Activated effector memory CD4-positive, alpha-beta T cell treated with Interleukin-2 at 50 U/mL for 16 hours (primary cell): ENCODE measurements around the gene MAEA.

ENCODE experiments used
- DNase-seq: peaks from one replicate; pipeline ENCODE4 v3.0.0-alpha.2; 2020

Gene MAEA

GRCh38 chr4:1356181-1356998 is 66.7 kb downstream of the MAEA start:
- DNase-seq = no peak

- DNase-seq = no peak
Observed at GRCh38 chr4:1357356-1358248, 67.9 kb downstream of the MAEA start.

- DNase-seq = no peak
Observed at GRCh38 chr4:1358421-1359143, 68.9 kb downstream of the MAEA start.

- no peak for DNase-seq
Observed at GRCh38 chr4:1359144-1359501, 69.4 kb downstream of the MAEA start.

- no peak for DNase-seq
Observed at GRCh38 chr4:1359976-1360375, 70.3 kb downstream of the MAEA start.

- no peak for DNase-seq
Observed at GRCh38 chr4:1360423-1361283, 71.0 kb downstream of the MAEA start.

GRCh38 chr4:1361431-1361830 is 71.7 kb downstream of the MAEA start:
- no peak for DNase-seq

- no peak for DNase-seq
Observed at GRCh38 chr4:1362046-1362445, 72.4 kb downstream of the MAEA start.

GRCh38 chr4:1362521-1362920 is 72.8 kb downstream of the MAEA start:
- no peak for DNase-seq

- no peak for DNase-seq
Observed at GRCh38 chr4:1363513-1363912, 73.8 kb downstream of the MAEA start.

- DNase-seq = no peak
Observed at GRCh38 chr4:1364217-1364616, 74.5 kb downstream of the MAEA start.

GRCh38 chr4:1364748-1365147 is 75.1 kb downstream of the MAEA start:
- DNase-seq = no peak

- DNase-seq = no peak
Observed at GRCh38 chr4:1365271-1366178, 75.8 kb downstream of the MAEA start.

GRCh38 chr4:1366371-1367229 is 76.9 kb downstream of the MAEA start:
- DNase-seq = no peak

- no peak for DNase-seq
Observed at GRCh38 chr4:1367230-1367935, 77.7 kb downstream of the MAEA start.

GRCh38 chr4:1367936-1368289 is 78.2 kb downstream of the MAEA start:
- no peak for DNase-seq

GRCh38 chr4:1368421-1369090 is 78.9 kb downstream of the MAEA start:
- DNase-seq = no peak

- DNase-seq = no peak
Observed at GRCh38 chr4:1369091-1369450, 79.4 kb downstream of the MAEA start.

GRCh38 chr4:1369479-1370079 is 79.9 kb downstream of the MAEA start:
- no peak for DNase-seq
